NCI-H2196 (cell line): ENCODE results near the gene RPL13.
A peak's percentile ranks its signal among the peaks of the same experiment; 100 is the strongest.

ENCODE experiments used
- DNase-seq: peaks from one replicate; lab custom pipeline; 2025; ENCODE audit not compliant: unreplicated experiment; lab: John Stamatoyannopoulos, UW

Gene RPL13

DNA sequence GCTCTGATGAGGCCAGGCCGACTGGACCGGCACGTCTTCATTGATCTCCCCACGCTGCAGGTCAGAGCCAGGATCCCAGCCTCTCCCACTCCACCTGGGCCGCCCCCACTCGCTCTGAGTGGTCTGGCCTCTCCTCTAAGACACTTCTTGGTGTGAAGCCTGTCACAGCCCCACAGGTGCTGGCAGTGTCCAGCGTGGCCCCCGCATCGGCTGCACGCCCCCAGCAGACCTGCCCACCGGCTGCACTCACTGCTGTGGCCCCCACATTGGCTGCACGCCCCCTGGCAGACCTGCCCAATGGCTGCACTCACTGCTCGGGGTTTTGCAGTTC lies 15.8 kb upstream of the RPL13 start:
- no peak for DNase-seq

DNA sequence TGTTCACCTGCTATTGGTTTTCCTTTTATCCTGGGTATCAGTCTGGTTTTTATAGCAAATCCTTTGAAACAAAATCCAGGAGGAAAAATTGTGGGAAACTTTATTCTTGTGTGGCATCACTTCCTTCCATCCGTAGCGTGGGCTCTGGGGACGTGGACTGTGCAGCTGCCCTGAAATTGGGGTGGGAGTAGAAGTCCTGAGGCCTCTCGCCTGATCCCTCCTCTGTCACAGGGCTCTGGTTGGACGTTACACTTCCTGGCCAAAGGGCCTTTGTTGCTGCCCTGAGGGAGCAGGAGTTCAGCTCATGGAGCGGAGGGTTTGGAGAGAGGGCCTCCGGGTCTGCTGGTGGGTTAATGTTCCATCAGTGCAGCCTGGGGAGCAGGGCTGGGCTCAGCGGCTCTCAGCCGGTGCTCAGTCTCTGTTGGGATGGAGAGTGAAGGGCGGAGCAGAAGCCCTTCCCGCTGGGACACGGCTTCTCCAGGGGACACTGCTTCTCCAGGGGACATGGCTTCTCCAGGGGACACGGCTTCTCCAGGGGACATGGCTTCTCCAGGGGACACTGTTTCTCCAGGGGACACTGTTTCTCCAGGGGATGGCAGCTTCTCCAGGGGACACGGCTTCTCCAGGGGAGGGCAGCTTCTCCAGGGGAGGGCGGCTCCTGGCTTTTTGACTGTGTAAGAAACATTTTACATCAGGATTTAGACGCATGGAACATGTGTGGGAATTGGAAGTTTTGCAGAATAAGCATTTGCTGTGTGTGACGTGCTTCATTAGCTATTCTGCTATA lies 15.2 kb upstream of the RPL13 start:
- no peak for DNase-seq

DNA sequence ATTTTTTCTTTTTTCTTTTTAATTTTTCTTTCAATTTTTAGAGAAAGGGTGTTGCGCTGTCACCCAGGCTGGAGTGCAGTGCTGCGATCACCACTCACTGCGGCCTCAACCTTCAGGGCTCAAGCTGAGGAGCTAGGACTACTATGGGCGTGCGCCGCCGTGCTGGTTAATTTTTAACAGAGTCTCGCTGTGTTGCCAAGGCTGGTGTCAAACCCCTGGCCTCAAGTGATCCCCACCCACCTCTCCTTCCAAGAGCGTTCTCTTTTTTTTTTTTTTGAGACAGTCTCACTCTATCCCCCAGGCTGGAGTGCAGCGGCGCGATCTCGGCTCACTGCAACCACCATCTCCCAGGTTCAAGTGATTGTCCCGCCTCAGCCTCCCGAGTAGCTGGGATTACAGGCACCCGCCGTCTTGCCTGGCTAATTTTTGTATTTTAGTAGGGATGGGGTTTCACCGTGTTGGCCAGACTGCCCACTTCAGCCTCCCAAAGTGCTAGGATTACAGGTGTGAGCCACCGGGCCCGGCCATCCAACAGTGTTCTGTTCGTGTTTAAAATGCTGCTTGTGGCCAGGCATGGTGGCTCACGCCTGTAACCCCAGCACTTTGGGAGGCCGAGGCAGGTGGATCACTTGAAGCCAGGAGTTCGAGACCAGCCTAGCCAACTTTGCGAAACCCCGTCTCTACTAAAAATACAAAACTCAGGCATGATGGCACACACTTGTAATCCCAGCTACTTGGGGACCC lies 14.5 kb upstream of the RPL13 start:
- DNase-seq = no peak

DNA sequence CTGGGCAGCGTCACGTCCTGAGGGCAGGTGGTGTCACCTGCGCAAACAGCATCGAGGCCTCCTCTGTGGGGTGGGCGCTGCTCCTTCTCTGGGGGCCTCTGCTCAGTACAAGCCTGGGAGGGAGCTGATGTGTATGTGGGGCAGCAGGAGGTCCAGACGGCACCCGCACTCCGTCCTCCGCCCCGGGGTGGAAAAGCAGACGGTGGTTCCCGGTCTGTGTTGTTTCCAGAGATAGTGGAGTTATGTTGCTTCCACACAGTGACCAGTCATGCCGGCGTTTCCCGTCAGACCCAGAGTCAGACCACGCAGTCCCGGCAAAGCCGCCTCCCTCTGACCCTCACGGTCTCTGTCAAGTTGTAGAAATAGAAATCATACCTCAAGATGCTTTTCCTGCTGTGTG lies 13.7 kb upstream of the RPL13 start:
- DNase-seq = no peak

DNA sequence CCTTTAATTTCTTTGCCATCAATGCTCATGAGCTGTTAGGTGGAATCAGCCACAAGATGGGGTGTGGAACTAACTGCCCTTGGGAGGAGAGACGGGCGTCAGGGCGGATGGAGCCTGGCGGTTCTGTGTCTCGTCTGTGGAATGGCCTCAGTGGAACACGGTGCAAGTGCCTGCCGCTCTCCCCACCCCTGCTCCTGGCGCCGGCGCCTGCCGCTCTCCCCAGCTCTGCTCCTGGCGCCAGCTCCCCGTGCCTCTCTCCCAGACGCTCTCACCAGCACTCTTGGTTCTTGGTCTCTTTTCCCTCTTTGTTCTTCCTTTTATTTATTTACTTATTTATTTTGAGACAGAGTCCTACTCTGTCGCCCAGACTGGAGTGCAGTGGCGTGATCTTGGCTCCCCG lies 13.2 kb upstream of the RPL13 start:
- DNase-seq = no peak

DNA sequence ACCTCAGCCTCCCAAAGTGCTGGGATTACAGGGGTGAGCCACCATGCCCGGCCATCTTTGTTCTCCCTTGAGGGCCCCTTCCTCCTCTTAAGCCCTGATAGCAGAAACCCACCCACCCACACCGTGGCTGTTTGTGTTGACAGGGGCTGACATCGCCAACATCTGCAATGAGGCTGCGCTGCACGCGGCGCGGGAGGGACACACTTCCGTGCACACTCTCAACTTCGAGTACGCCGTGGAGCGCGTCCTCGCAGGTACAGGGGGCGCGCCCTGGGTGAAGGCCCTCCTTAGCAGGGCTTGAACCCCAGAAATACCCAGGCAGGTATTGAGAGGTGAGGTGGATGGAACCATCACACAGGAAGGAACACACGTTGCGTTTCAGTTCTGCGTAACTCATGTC lies 12.6 kb upstream of the RPL13 start:
- no peak for DNase-seq

DNA sequence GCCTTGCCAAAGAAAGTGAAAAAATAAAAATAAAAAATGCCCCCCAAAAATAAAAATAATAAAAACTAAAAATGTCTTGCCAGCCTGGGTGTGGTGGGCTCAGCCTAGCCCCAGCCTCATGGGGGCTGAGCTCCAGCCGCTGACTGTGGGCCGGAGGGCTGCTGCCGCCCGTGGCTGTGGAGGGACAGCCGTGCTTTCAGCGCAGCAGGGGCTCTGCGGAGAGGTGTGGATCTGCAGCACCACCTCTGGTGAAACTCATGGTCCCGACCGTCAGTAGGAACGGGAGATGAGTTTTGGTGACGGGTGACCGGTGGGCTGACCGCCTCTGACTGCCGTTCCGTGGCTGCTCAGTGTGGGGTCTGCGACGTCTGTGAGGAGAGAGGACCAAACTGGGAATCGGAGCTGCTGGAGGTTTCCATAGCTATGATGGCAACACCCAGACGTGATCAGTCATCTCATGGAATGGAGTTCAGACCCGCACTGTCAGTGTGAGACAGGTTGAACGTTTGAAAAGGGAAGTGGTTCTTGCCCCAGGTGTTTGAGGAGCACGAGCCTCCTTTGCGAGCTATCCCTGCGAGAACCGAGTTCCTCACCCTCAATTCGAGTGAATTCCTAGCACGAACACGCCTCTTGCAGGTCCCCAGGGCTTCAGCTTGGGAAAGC lies 12.0 kb upstream of the RPL13 start:
- DNase-seq = no peak

DNA sequence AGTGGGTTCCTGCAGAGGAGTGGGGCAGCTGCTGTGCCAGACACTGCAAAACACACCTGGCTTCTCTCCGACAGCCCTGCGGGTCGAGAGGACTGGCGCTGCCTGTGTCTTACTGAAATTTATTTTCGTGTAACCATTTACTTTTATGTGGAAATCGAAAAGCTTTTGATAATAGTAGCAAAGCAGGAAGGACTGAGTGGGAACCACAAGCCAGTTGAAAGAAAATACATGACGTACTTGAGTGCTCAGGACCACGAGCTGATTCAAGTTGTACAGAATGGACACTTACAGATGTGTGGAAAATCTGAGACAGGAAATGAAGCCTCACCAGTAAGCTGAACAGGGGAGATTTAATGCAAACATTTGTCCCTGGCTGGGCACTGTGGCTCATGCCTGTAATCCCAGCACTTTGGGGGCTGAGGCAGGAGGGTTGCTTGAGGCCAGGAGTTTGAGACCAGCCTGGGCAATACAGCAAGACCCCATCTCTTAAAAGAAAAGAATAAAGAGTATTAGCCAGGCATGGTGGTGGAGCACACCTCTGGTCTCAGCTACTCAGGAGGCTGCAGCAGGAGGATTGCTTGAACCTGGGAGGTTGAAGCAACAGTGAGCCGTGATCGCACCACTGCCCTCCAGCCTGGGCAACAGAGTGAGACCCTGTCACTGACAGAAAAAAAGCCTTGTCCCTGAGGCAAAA lies 11.3 kb upstream of the RPL13 start:
- no peak for DNase-seq

DNA sequence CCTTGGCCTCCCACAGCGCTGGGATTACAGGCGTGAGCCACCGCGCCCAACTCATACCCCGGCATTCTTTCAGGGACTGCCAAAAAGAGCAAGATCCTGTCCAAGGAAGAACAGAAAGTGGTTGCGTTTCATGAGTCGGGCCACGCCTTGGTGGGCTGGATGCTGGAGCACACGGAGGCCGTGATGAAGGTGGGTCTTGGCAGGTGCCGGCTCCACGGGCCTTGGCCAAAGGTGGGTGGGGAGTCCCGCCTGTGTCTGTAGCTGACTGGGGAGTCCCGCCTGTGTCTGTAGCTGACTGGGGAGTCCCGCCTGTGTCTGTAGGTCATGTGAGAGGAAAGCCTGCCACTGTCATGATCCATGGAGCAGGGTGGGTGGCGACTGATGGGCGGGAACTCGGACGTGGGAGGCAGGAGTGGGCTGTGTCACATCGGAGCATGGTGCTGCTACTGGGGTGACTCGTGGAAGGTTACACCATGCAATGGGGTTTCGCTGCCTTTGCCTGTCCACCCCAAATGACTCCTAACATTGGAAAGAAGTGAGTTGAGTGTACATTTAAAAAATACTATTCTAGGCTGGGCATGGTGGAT lies 10.0 kb upstream of the RPL13 start:
- no peak for DNase-seq

DNA sequence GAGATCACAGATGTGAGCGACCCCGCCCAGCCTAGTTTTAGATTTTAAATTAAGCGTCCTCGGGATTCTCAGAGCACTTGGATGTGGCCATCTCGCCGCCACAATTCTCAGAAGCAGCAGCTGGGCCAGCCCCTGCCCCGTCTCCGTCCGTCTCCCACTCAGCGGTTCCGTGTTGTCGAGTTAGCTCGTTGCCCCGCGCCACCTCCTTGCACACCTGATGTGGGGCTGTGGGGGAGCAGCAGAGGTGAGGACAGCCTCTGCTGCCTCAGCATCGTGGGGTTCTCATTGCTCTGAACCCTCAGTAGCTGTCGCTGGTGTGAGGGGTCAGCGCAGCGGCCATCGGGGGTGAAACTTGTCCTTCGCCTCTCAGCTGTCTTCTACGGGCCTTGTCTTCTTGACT lies 8.2 kb upstream of the RPL13 start:
- no peak for DNase-seq

DNA sequence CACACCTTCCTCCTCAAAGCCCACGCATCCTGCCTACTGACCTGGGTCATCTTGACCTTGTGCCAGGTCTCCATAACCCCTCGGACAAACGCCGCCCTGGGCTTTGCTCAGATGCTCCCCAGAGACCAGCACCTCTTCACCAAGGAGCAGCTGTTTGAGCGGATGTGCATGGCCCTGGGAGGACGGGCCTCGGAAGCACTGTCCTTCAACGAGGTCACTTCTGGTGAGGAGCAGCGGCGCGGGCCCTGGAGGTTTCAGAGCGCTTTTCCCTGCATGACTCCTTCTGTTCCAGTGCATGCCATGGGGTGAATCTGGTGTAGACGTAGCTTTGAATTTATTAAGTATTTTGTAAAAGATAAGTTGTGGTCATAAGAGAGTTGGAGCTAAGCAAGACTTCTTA lies 7.6 kb upstream of the RPL13 start:
- no peak for DNase-seq

DNA sequence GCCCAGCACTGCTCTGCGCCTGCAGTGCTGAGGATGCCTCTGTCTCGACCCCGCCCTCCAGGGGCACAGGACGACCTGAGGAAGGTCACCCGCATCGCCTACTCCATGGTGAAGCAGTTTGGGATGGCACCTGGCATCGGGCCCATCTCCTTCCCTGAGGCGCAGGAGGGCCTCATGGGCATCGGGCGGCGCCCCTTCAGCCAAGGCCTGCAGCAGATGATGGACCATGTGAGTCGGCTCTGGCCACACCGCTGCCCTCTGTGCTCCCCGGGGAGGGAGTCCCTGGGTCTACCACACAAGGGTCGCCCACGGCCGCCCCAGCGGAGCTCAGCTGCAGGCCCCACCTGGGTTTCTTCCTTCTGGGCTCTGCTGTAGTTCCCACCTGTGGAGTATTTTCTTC lies 6.7 kb upstream of the RPL13 start:
- no peak for DNase-seq

DNA sequence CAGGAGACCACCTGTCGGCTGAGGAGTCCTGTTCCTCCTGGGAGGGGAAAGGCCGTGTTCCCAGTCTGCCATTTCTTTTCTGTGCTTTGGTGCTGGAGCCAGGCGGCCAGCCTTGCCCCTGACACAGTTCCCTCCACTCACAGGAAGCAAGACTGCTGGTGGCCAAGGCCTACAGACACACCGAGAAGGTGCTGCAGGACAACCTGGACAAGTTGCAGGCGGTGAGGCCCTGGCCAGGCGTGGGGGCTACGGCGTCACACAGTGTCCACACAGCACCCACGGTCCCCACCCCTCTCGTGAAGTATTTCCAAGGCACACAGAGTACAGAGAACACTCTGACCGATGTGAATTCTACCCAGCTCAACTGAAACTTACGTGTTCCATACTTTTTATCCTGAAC lies 6.1 kb upstream of the RPL13 start:
- DNase-seq = no peak

DNA sequence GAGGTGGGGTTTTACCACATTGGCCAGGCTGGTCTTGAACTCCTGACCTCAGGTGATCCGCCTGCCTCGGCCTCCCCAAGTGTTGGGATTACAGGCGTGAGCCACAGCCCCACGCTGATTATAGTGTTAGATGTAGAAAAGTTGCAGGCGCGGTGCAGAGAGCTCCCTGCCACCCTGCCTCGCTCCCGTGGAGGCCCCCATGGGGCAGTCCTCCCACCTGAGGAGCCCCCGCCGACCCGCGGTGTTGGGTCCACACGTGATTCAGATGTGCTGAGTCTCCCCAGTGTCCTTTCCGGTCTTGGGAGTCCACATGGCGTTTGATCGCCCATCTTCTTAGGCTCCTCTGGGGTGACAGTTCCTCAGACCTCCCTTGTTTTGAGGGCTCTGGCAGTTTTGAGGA lies 5.2 kb upstream of the RPL13 start:
- DNase-seq = no peak

DNA sequence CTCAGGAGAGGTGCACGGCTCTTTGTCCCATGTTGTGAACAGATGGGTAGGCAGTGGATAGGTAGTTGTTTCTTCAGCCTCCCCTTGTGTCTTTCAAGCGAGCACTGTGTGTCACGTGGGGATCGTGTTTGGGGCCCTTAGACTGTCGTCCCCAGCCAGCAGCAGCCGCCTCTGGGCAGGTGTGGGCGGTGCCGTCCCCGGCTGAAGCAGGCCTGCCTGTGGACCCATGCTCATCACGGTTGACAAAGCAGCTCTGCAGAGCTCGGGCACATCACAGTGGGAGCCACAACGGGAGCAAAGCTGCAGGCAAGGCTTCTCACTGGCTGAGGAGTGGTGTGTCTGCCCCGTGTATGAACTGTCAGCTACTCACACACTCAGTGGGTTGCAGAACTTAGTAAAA lies 4.7 kb upstream of the RPL13 start:
- no peak for DNase-seq

DNA sequence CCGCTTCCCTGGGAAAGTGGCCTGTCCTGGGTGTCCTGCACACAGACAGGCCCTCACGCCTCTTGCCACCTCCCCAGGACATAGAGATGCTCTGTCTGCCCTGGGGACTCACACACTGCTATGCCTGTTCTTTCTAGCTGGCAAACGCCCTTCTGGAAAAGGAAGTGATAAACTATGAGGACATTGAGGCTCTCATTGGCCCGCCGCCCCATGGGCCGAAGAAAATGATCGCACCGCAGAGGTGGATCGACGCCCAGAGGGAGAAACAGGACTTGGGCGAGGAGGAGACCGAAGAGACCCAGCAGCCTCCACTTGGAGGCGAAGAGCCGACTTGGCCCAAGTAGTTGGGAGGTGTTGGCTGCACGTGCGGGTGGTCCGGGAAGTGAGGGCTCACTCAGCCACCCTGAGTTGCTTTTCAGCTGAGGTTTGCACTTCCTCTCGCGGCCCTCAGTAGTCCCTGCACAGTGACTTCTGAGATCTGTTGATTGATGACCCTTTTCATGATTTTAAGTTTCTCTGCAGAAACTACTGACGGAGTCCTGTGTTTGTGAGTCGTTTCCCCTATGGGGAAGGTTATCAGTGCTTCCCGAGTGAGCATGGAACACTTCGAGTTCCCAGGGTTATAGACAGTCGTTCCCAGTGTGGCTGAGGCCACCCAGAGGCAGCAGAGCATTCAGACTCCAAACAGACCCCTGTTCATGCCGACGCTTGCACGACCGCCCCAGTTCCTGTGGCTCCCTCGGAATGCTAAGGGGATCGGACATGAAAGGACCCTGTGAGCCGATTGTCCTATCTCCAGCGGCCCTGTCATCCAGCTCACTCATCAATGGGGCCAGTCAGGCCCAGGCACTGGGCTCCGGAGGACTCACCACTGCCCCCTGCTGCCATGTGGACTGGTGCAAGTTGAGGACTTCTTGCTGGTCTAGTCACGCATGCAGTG lies 3.5 kb upstream of the RPL13 start:
- DNase-seq = peak; percentile 45

DNA sequence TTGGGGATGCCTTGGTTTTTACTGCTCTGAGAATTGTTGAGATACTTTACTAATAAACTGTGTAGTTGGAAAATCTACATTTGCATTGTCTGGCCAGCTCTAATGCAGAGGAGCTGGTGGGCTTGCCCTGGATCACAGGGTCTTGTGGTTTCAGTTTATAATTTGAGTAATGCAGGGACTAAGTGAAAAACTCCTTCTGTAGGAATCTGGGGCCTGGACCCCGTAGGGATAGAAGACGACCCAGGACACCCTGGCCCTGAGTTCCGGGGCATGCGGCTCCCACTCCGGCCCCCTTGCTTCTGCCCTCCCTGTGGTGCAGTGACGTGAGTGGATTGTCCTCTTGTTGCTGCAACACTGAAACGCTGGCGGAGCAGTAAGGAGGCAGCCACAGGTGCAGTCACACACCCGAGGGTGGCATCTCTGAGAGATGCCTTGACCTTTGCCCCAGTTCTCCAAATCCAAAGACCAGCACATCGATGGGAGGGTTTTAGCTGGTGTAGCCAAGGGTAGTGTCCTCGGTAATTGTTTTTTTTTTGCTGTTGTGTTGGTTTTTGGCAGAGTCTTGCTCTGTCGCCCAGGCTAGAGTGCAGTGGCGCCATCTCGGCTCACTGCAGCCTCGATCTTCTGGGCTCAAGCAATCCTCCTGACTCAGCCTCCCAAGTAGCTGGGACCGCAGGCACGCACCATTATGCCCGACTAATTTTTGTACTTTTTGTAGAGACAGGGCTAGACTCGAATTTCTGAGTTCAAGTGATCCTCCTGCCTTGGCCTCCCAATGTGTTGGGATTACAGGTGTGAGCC lies 2.6 kb upstream of the RPL13 start:
- DNase-seq = no peak

DNA sequence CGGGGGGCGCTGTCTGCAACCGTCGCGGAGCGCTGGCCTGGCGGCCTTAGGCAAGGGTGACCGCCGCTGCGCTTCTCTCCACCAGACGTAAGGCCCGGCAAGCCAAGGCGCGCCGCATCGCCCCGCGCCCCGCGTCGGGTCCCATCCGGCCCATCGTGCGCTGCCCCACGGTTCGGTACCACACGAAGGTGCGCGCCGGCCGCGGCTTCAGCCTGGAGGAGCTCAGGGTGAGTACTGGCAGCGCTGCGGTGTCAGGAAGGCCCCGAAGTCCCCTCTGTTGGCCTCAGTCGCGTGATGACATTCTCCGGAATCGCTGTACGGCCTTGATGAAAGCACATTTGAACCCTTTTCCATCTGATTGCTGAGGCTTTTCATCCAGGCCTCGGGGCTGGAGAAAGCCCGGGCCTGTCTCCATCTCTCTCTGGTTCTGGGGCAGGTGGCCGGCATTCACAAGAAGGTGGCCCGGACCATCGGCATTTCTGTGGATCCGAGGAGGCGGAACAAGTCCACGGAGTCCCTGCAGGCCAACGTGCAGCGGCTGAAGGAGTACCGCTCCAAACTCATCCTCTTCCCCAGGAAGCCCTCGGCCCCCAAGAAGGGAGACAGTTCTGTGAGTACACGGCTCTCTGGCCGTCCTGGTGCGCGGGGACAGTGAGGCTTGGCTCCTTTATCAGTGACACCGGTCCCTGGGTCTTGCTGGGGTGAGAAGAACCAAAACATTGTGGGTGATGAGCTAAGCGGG lies 831 bp downstream of the RPL13 start:
- no peak for DNase-seq
